LNCaP clone FGC (cell line): ENCODE results near the gene TLR10.

Source experiments
- DNase-seq: peaks from one replicate; pipeline ENCODE4 v3.0.0-alpha.2; 2011; ENCODE audit warnings: low read depth
- H3K4me3 ChIP-seq: 2 replicates; pipeline ENCODE4 v1.5.1; 2011; ENCODE audit warnings: mild to moderate bottlenecking, low read depth, low read length, control low read depth
- CTCF ChIP-seq: IDR thresholded peaks from 2 replicates; pipeline ENCODE4 v1.5.1; 2012; ENCODE audit warnings: mild to moderate bottlenecking; ENCODE audit not compliant: control insufficient read depth, insufficient read depth; ENCODE audit errors: extremely low read depth

Gene TLR10

GRCh38 chr4:38800961-38801450 lies 18.2 kb upstream of the TLR10 start:
- TF ChIP-seq CTCF, result no peak
- H3K4me3 ChIP-seq, result no peak overlapping the region
- DNase-seq, result no peak

- no peak for TF ChIP-seq CTCF
- no peak for DNase-seq
Observed at GRCh38 chr4:38800366-38800765, 17.6 kb upstream of the TLR10 start.

GRCh38 chr4:38795087-38795486 lies 12.3 kb upstream of the TLR10 start:
- H3K4me3 ChIP-seq, result no peak overlapping the region
- DNase-seq, result no peak
- no peak for TF ChIP-seq CTCF

More at GRCh38 chr4:38800366-38800765, 17.6 kb upstream of the TLR10 start:
- no peak overlapping the region for H3K4me3 ChIP-seq

- TF ChIP-seq CTCF, result no peak
- H3K4me3 ChIP-seq, result no peak overlapping the region
- no peak for DNase-seq
Observed at GRCh38 chr4:38794051-38794450, 11.3 kb upstream of the TLR10 start.

- H3K4me3 ChIP-seq, result no peak overlapping the region
- DNase-seq, result no peak
- TF ChIP-seq CTCF, result no peak
Observed at GRCh38 chr4:38791010-38791409, 8.2 kb upstream of the TLR10 start.

- no peak for TF ChIP-seq CTCF
- DNase-seq, result no peak
- H3K4me3 ChIP-seq, result no peak overlapping the region
Observed at GRCh38 chr4:38788317-38788716, 5.5 kb upstream of the TLR10 start.

- no peak for DNase-seq
- no peak overlapping the region for H3K4me3 ChIP-seq
- TF ChIP-seq CTCF, result no peak
Observed at GRCh38 chr4:38787693-38788092, 4.9 kb upstream of the TLR10 start.
